ENCODE data around the gene GPRIN3. TPM values are rescaled to one million over a fixed set of nuclear protein-coding genes. Genes with fewer than 3 reads are reported as not detected.
"Not testable (repeated sequence)": the region's sequence is repeated elsewhere in the genome, so short reads cannot be mapped to it uniquely, and the experiment has no call there.

The GPRIN3 gene
- total RNA-seq, 6 donors from 2014 or later, result 13.6 to 28.0 (median 20.6) TPM

DNA sequence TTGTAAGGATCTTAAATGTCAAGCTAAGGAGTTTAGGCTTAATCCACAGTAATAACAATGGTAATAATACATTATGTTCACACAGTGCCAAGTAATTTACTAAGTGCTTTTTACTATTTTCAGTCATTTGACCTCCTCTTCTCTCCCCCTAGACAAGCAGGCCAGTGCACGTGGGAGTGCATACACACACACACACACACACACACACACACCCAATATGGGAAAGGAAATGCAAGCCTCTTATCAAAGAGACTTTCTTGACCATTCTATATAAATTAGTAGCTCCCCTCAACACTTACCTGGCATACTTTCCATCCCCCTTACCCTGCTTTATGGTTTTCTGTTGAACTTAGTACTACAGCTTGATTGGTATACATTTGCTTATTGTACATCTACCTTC, 3.8 kb upstream of the GPRIN3 start:
- no peak for DNase-seq
- WGBS, 2 donors, result 63 to 76% methylated on average over 1 of the region's 1 CpG
- no peaks in the 10 kb centered on the region for H3K36me3 ChIP-seq
- no peak for ATAC-seq (ENCODE audit: low FRiP score in 2 of 2)
- TF ChIP-seq EP300 (IDR thresholded peaks at IDR 0.05) (no peak), POLR2A (IDR thresholded peaks at IDR 0.05) (no peak), POLR2AphosphoS5 (IDR thresholded peaks at IDR 0.05) (no peak)
- TF ChIP-seq, protein P1, sequence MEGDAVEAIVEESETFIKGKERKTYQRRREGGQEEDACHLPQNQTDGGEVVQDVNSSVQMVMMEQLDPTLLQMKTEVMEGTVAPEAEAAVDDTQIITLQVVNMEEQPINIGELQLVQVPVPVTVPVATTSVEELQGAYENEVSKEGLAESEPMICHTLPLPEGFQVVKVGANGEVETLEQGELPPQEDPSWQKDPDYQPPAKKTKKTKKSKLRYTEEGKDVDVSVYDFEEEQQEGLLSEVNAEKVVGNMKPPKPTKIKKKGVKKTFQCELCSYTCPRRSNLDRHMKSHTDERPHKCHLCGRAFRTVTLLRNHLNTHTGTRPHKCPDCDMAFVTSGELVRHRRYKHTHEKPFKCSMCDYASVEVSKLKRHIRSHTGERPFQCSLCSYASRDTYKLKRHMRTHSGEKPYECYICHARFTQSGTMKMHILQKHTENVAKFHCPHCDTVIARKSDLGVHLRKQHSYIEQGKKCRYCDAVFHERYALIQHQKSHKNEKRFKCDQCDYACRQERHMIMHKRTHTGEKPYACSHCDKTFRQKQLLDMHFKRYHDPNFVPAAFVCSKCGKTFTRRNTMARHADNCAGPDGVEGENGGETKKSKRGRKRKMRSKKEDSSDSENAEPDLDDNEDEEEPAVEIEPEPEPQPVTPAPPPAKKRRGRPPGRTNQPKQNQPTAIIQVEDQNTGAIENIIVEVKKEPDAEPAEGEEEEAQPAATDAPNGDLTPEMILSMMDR (IDR thresholded peaks at IDR 0.05), result no peak
- peaks cover 0 to 7% (median 0%) of the 10 kb centered on the region in 4 donors for H3K27me3 ChIP-seq
- H3K27ac ChIP-seq, result no peak overlapping the region
- H3K4me3 ChIP-seq, result no peak overlapping the region
- peaks cover 4 to 19% (median 13%) of the 10 kb centered on the region in 4 donors for H3K4me1 ChIP-seq
- no peaks in the 10 kb centered on the region for H3K9me3 ChIP-seq

DNA sequence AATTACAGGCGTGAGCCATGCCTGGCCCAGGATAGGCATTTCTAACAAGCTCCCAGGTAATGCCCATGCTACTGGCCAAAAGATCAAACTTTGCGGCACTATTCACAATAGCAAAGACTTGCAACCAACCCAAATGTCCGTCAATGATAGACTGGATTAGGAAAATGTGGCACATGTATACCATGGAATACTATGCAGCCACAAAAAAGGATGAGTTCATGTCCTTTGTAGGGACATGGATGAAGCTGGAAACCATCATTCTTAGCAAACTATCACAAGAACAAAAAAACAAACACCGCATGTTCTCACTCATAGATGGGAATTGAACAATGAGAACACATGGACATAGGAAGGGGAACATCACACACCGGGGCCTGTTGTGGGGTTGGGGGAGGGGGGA, 1.6 kb upstream of the GPRIN3 start:
- H3K27me3 ChIP-seq; H3K4me3 ChIP-seq; H3K36me3 ChIP-seq; DNase-seq; H3K27ac ChIP-seq; ATAC-seq (ENCODE audit: low FRiP score in 2 of 2); H3K9me3 ChIP-seq: not testable (repeated sequence)
- H3K4me1 ChIP-seq, result peaks cover 4 to 31% (median 19%) of the 10 kb centered on the region in 4 donors
- 83 to 99% methylated on average over 5 of the region's 5 CpGs for WGBS, 2 donors

DNA sequence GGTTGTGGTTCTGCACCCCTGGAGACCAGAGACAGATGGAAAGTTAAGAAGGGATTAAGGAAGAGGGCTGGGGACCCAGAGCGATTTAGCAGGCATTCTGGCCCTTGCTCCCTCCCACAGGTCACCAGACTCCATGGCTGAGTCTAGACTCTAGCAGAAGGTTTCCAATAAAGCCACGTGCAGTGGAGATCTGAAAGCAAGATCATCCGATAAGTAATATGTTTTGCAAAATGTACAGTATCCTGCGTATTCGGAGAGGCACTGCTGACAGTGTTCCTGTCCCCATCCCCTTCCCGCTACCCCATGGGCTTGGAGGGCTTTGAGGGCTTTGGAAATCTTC, 531 bp upstream of the GPRIN3 start:
- TF ChIP-seq EP300 (IDR thresholded peaks at IDR 0.05) (no peak), POLR2AphosphoS5 (IDR thresholded peaks at IDR 0.05) (no peak), POLR2A (IDR thresholded peaks at IDR 0.05) (no peak)
- TF ChIP-seq, protein P1 (IDR thresholded peaks at IDR 0.05), result no peak
- H3K4me3 ChIP-seq, result peak overlapping the region in 3 of 4 donors; percentile 49 to 67 (median 61)
- peaks cover 4 to 31% (median 20%) of the 10 kb centered on the region in 4 donors for H3K4me1 ChIP-seq
- H3K9me3 ChIP-seq, result no peaks in the 10 kb centered on the region
- peak overlapping the region in 3 of 4 donors; percentile 64 to 82 (median 77) for H3K27ac ChIP-seq
- 23 to 28% methylated on average over 6 of the region's 6 CpGs for WGBS, 2 donors
- H3K36me3 ChIP-seq, result no peaks in the 10 kb centered on the region
- DNase-seq (no peak), ATAC-seq (ENCODE audit: low FRiP score in 2 of 2) (peak; percentile 17 to 25)
- peaks cover 0 to 7% (median 0%) of the 10 kb centered on the region in 4 donors for H3K27me3 ChIP-seq

DNA sequence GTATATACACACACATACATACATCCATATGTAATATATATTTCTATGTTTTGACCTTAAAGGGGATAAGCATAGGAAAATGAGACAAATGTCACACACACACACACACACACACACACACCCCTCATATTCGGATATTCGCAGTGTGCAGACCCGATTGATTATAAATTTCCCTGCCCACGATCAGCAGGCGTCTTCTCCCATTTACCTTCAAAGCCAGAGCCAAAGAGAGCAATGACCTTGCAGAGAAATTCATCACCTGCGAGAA, 488 bp downstream of the GPRIN3 start:
- Histone ChIP-seq H3K9me3 (no peaks in the 10 kb centered on the region), H3K27ac (peak overlapping the region; percentile 39 to 82 (median 70)), H3K27me3 (peaks cover 0 to 7% (median 0%) of the 10 kb centered on the region in 4 donors), H3K4me3 (peak overlapping the region; percentile 25 to 67 (median 55)), H3K36me3 (no peaks in the 10 kb centered on the region), H3K4me1 (peaks cover 4 to 31% (median 20%) of the 10 kb centered on the region in 4 donors)
- DNase-seq (no peak), ATAC-seq (ENCODE audit: low FRiP score in 2 of 2) (no peak)
- 7 to 15% methylated on average over 6 of the region's 6 CpGs for WGBS, 2 donors
- TF ChIP-seq POLR2A (IDR thresholded peaks at IDR 0.05) (no peak), EP300 (IDR thresholded peaks at IDR 0.05) (no peak), POLR2AphosphoS5 (IDR thresholded peaks at IDR 0.05) (no peak)
- TF ChIP-seq, protein P1 (IDR thresholded peaks at IDR 0.05), result no peak

DNA sequence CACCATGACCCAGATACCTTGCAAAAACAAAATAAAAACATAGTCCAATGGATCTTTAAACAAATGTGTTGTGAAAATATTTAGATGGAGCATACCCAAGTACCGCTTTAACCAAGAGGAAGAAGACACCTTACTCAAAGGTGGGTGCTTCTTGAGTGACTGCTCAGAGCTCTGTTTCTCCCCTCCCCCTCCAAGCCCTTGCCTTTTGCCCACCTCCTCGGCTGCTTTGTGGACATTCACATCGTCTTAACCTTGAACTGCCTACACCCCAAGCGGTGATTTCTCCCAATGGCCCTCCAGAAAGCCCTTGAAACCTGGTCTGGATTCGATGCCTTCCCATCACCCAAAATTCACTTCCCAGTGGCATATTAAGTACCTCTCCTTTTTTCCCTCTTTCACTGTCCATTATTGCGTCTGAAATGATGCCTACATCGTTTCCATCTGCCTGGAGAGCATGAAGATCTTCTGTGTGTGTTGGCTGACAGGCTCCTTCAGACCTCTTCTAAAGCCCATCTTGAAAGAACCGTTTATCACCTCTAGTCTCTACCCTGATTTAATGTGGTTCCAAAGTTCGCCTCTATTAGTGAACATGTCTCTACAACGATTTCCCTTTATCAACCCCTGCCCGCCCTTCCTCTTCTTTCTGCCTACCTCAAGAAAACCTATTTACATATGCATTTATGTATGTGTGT, 968 bp downstream of the GPRIN3 start:
- Histone ChIP-seq H3K36me3 (no peaks in the 10 kb centered on the region), H3K4me3 (peak overlapping the region in 3 of 4 donors; percentile 49 to 67 (median 61)), H3K9me3 (no peaks in the 10 kb centered on the region), H3K27me3 (peaks cover 0 to 7% (median 0%) of the 10 kb centered on the region in 4 donors), H3K4me1 (peaks cover 4 to 31% (median 20%) of the 10 kb centered on the region in 4 donors), H3K27ac (peak overlapping the region in 3 of 4 donors; percentile 39 to 77 (median 50))
- WGBS, 2 donors, result 51% methylated on average over 11 of the region's 11 CpGs
- no peak for TF ChIP-seq POLR2A (IDR thresholded peaks at IDR 0.05)
- DNase-seq, result no peak
- ATAC-seq (ENCODE audit: low FRiP score in 2 of 2), result no peak

Measured in upper lobe of left lung (tissue), 6 donors.